DMS79 treated with DMSO at 0.1 percent for 48 hours (cell line): ENCODE results near the gene PDPK1.
A peak's percentile ranks its signal among the peaks of the same experiment; 100 is the strongest.

Source experiments
- DNase-seq: peaks from one replicate; lab custom pipeline; 2025; lab: John Stamatoyannopoulos, UW

The PDPK1 gene

DNA sequence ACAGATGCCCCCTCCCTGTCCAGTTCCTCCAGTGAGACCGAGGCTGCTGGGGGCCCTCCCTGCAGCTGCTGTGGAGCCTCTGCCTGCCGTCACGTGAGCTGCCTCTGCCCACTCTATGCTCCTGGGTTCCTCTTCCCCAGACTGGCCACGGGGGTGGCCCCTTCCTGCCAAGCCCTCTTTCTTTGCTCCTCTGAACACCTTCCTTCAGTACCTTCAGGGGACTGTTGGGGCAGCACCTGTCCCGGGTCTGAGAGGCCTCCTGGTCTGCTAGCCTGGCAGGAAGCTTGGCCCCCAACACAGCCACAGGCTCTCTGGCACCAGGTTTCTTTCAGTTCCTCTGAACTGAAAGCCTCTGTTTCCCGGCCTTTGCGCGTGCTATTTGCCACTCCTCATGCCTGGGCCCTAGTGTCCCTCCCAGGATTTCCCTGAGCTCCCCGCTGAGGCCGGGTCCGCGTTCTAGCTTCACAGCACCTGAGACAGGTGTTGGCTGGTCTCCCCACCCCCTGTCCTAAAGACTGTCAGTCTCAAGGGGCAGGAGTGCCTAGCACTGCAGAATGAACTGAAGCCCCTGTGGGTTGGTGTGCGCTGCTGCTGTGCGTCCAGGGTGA, 30.7 kb upstream of the PDPK1 start:
- DNase-seq, result no peak

DNA sequence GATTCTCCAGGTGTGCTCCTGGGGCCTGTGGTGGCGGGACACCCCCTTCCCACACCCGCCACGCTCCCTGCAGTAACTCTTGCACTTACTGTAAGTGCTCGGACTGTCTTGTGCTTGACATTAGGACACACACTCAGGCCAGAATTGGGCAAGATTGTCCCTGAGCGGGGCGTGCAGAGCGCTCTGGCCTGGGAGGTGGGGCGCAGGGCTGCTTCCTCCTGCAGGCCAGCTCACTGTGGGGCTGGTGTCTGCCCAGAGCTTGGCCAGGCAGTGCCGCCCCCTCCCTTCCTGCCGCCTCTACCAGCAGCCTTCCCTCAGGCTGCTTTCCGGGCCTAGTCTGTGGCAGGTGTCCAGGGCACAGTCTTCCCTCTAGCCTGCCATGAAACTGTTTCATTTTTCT, 30.2 kb upstream of the PDPK1 start:
- no peak for DNase-seq

DNA sequence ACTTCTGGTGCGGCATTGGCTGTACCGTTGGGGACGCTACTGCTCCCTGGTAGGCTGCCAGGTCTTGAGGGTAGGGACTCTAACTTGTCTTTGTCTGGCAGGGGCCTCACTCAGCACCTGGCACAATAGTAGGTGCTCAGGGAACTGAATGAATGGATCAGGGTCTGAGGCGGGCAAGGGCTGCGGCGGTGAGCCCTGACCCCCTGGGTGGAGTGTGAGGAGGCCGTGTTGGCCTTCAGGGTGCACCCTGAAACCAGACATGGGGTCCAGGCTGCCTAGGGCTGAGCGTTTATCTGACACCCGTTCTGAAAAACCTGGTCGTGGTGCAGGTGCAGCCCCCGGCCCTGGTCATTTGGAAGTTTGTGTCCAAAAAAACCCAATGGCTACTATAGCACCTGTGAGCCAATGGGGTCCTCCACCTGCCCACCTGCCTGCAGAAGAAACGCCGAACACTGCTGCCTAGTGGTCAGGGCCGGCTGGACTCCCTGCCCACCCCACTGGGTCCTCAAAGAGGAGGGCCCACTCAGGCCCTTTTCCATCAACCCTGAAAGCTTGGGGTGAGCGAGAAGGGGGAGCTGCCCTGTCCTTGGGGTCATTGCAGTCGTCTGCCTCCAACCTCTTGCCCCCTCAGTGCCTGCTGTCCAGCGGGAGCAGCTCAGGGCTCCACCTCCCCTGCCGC, 29.0 kb upstream of the PDPK1 start:
- no peak for DNase-seq

DNA sequence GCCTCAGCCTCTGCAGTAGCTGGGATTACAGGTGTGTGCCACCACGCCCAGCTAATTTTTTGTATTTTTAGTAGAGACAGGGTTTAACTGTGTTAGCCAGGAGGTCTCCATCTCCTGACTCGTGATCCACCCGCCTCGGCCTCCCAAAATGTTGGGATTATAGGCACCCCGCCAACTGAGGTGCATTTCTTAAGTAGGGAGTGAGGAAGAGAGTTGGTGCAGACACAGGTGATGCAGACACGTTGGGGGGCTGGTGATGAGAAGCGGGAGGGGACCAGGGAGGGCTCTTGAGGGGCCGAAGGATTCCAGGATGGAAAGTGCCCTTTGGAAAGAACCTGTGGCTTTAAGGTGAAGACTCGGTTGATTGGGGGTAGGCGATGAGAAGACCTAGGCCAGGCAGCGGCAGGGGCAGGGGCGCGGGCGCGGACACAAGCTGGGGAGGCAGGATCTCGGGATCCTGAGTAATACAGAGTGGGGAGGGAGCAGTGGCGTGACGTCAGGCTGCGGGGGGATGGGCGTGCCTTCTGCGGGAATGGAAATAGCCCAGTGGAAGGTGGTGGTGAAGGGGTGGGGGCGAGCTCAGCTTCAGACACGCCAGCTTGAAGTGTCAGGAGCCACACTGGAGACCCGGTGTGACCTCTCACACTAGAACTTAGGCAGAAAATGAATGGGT, 26.6 kb upstream of the PDPK1 start:
- DNase-seq, result no peak

DNA sequence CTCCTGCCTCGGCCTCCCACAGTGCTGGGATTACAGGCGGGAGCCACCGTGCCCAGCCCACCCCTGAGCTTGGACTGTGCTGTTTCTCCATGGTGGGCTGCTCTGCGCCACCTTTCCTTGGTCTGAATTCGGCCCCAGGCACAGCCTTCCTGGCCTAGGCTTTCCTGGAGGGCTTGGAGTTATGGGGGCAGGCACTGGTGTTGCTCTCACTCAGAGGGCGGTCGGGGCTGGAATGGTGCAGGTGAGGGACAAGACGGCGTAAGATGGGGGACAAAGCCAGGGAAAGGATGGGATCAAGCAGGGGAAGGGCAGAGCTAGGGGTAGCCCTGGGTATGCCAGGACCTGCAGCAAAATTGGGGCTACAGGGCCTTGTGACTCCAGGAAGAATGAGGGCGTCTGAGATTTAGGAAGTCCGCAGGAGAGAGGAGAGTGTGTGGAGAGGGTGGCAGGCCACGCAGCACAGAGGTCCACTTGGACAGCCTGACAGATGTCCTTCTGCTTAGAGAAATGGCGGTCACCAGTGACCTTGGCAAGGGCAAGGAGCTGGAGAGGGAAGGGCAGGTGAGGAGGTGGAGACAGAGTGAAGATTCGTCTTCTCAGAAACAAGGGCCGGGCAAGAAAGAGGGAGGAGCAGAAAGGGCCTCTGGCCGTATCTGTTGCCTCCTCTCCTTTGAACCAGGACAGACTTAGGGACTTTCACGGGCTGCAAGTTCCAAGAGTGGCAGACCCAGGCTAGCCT, 25.7 kb upstream of the PDPK1 start:
- DNase-seq, result no peak

DNA sequence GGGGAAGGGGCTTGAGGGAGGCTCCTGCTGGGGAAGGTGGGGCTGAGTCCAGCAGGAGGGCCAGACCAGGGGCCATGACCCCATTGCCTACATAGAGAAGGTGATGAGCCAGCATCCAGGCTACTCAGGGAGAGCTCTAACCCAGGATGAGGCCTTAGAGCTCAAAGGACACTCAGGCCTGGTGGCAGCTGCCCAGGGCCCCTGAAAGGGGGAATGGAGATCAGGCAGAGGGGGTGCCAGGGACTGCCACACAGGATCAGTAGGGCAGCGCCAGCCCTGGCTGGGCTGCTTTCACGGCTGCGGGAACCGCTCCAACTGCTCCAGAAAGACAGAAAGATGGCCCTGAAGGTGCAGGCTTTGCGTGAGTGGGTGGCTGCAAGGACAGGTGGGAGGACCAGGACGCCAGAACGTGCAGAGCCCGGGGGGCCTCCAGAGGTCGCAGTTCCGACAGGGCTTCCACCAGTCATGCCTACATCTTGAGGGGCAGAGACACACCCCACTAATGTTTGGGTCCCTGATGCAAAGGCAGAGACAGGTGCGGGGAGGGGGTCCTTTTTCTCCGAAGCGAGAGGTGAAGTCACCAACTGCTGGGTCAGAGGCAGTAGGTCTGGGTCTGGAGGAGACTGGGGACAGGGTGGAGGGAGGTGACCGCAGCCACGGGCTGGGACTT, 25.0 kb upstream of the PDPK1 start:
- DNase-seq, result peak; percentile 47

DNA sequence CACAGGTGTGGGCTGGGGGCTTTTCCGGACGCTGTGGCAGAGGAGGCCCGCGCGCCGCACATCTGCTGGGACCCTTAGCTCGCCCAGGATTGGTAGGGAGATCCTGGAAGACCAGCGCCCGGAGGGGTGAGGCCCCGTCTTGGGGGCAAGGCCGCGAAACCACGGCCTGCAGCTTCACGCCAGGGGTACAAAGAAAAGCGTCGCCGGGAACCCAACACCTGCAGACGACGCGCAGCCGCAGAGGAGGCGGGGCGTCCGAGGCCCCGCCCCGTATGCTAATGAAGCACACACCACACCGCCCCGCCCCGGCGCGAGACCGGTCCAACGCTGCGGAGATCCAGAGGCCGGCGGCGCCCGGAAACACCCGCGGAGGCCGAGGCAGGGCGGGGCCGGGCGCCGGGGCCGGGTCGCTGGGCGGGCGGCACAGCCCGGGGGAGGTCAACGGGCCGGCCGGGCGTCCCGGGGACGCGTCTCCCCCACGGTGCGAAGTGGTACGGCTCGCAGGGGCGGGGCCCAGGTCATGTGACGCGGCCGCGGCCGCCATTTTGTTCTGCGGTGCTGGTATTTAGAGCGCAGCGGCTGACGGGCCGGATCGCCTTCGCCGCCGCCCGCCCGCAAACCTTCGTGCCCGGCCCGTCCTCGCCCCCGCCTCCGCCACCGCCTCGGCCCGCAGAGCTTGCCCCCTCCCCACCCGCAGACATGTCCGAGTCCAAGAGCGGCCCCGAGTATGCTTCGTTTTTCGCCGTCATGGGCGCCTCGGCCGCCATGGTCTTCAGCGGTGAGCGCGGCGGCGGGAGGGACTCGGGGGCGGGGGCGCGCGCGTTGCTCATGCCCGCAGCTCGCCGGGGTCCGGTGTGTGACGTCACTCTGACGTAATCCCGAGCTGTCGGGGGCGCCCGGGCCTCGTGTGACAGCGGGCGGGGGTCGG, 24.2 kb upstream of the PDPK1 start, which contains the start of gene ATP6V0C:
ATP6V0C (plus strand) TSS at position 548 of the 928 bp plus-strand sequence; CDS start at position 700, 152 bp downstream.
- peak; percentile 83 for DNase-seq

DNA sequence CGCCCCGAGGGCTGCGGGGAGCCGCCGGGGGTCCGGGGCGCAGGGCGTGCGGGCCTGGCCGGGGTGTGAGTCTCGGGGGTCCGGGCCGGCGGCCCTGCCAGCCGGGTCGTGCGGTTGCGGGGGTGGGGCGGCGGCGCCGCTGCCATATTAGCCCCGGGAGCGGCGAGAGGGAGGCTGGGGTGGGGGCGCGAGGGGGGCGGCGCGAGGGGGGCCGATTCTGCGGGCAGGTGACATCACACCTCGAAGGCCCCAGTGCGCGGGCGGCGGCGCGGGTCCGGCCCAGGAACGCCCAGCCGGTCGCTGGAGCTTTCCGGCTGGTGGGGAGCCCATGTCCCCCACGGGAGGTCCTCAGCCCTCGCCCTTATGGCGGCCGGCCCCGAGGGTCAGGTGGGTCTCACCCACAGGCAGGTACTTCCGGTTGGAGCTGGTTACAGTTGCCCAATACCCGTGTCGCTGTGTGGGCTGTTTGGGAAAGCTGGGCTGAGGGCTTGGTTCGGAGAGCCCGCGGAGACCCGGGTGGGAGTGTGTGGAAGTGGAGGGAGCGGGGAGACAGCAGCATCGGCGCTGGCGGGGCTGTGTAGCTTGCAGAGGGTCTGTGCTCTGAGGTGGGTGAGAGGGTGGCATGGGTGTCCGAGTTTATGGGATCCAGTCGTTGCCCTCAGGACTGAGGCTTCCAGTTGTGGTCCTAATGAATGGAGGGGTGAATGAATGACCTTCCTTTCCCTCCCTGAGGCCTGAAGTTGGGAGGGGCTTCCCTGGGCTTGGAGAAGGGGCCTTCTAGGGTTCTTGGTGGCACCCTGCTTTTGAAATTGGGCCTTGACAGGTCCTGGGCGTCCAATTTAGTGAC, 23.3 kb upstream of the PDPK1 start:
- DNase-seq, result no peak

DNA sequence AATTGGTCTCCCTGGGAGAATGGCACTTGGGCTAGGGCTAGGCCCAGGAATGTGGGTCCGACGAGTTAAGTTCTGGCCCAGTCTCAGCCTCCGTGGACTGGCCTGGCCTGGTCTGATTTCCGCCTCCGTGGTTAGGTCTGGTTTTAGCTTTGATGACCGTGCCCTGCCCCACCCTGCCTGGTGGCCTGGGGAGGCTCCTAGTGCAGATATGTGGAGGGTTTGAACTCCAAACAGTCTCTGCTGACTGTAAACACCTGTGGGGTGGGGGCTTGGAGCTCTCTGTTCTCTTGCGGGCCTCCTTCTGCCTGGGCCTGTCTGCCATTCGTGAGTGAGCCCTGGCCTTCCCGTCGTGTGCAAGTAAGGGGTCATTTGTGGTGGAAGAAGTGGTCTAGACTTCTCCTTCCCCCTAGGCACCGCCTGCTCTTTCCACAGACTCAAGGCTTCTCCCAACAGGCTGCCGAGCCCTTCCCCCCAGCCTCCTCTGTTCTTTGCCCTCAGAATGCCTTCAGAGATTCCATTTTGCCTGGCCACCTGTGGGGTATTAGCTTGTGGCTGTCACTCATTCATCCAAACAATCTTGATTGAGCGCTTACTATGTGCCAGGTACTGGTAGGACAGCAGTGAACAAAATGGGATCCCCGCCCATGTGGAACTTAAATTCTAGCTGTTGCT, 22.5 kb upstream of the PDPK1 start:
- no peak for DNase-seq

DNA sequence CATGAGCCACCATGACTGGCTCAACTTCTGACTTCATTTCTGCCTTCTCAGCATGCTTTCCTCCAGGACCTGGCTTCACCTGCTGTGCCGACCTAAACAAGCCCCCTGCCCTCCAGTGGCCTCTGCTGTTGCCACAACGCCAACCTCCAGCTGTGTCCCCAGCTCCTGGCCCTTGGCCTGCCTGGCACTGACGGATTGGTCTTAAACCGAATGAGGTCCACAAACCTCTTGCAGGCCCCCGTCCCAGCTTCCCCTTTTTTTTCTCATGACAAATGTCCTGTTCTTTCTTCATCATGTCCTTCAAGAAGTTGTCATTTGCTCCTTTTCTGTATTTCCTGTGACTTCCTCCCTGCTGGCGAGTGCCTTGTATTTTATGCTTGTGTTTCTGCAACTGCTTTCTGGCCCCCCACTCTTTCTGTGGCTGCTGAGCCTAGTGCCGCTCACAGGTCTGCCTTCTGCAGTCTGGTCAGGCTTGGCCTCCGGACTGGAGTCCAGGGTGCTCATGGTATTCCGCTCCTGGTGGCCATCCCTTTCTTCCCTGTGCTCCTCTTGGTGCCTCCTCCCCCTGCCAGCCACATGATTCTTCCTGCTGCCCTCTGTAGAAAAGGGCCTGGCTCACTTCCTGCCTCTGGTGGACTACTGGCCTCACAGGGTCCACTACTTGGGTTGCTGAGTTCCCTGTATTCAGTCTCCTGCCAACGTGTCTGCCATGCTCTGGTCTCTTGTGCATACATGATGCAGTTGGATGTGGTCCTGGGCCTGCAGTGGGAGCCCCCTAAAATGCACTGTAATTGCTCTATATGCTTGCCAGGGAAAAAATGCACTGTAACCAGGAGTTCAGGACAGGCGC, 21.2 kb upstream of the PDPK1 start:
- no peak for DNase-seq

DNA sequence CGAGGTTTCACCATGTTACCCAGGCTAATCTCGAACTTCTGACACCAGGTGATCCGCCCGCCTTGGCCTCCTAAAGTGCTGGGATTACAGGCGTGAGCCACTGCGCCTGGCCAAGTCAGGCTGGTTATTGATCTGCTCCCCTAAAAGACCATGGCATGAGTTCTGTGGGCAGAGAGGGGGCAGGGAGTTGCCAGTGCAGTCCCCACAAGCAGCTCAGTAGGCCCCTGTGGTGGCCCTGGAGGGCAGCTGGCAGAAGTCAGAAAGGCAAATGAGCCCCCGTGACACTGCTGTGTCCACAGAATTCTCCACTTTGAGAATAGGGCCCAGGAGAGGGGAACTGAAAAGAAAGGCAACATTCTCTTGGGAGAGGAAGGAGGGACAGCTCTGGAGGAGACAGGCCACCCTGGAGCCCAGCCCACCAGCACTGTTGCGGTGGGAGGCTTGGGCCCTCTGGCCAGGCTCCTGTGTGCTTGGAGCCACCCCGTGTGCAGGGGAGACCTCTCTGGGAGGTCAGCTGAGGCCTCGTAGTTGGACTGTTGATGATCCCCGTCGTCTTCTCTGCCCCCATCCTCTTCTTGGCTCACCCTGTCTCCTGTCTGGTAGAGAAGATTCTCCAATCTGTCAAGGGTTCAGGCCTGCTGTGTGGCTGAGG, 19.7 kb upstream of the PDPK1 start:
- no peak for DNase-seq

DNA sequence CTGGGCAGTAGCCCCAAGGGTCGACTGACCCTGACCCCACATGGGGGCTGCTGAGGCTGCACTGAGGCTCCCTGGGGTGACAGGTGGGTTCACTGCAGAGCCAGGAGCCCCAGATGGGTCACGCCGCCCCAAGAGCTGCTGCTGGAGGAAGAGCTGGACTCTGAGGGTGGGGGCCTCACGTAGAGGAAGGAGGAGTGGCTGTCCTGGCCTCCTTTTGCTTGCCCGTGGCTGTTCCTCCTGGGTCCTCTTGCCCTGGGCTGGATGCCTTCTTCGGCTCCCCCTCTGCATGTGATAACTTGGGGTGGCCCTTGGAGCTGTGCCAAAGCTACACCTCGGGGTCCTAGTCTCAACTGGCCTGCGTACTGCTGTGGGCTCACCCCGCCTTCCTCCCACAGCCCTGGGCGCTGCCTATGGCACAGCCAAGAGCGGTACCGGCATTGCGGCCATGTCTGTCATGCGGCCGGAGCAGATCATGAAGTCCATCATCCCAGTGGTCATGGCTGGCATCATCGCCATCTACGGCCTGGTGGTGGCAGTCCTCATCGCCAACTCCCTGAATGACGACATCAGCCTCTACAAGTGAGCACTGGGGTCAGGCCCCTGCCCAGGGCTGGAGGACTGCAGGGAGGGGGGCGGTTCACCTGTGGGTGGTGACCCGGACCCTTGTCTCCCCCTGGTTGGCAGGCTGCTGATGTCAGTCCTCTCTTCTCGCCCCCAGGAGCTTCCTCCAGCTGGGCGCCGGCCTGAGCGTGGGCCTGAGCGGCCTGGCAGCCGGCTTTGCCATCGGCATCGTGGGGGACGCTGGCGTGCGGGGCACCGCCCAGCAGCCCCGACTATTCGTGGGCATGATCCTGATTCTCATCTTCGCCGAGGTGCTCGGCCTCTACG, 18.8 kb upstream of the PDPK1 start:
- DNase-seq, result no peak

DNA sequence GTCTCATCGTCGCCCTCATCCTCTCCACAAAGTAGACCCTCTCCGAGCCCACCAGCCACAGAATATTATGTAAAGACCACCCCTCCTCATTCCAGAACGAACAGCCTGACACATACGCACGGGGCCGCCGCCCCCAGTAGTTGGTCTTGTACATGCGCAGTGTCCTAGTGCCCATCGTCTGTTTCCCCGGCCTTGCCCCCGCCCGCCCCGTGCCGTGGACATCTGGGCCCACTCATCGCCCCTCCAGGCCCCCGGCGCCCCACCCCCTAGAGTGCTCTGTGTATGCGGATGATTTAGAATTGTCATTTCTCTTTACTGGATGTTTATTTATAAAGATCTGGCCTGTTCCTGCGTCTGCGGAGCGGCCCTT, 18.1 kb upstream of the PDPK1 start:
- DNase-seq, result no peak

DNA sequence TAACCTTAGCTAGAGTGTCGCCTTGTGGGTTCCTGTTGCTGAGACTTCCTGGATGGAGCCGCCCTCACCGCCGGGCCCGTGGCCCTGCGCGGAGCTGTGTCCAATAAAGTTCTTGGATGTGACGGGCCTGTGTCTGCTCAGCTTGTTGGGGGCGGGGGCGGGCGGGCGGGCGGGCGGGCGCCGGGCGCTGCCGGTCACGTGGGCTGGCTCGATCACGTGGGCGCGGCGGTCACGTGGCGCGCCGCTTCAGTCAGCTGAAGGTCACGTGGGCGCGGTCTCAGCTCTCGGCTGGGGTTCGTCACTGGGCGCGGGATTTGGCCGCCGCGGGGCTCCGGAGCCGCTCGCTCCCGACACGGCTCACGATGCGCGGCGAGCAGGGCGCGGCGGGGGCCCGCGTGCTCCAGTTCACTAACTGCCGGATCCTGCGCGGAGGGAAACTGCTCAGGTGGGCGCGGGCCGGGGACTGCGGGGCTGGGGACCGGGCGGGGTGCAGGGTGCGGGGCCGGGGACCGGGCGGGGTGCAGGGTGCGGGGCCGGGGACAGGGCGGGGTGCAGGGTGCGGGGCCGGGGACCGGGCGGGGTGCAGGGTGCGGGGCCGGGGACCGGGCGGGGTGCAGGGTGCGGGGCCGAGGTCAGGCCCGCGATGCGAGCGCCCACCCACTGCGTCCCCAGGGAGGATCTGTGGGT, 17.6 kb upstream of the PDPK1 start, which contains the start of gene AMDHD2:
AMDHD2 (plus strand) TSS at position 275 of the 687 bp plus-strand sequence; CDS start at position 363, 88 bp downstream.
- peak; percentile 57 for DNase-seq

DNA sequence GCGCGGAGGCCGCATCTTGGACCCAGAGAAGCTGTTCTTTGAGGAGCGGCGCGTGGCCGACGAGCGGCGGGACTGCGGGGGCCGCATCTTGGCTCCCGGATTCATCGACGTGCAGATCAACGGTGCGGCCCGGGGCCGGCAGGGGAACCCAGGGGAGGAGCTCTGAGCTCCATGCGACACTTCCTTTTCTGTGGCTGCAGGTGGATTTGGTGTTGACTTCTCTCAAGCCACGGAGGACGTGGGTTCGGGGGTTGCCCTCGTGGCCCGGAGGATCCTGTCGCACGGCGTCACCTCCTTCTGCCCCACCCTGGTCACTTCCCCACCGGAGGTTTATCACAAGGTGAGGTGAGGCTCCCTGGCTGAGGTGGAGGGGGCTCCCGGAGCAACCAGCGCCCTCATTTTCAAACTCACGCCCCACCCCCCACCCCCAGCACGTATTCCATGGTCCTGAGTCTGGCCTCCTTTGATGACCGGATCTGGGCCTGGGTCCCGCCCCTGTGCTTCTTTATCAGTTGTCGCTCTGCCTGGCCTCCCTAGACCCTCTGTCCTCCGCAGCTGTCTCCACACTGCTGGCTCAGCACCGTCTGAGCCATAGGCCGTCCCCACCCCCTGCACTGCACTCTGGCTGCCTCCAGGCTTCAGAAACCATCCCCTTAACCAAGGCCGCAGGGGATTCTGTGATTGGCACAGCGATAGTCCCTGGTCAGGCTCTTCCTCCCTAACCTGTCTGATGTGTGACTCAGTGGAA, 16.9 kb upstream of the PDPK1 start:
- DNase-seq, result no peak
